Ovary (tissue), 3 donors: ENCODE measurements around the gene AHCY.

Source experiments
- CTCF ChIP-seq, 3 donors: fragments of 450-650 bp in 2 of 3; fragments of 200-600 bp in 1 of 3; IDR thresholded peaks; one replicate each; pipeline versions ENCODE4 v1.5.1 to v1.8.0; 2016 to 2022; ENCODE audit warnings: antibody characterized with exemption in 3 of 3, mild to moderate bottlenecking in 1 of 3
- POLR2A ChIP-seq: fragments of 450-650 bp; IDR thresholded peaks from one replicate; pipeline ENCODE4 v1.6.1; 2017; ENCODE audit warnings: antibody characterized with exemption, mild to moderate bottlenecking, moderate library complexity
- donor health status: DM: no; HTN: no; CAD: no.

DNA sequence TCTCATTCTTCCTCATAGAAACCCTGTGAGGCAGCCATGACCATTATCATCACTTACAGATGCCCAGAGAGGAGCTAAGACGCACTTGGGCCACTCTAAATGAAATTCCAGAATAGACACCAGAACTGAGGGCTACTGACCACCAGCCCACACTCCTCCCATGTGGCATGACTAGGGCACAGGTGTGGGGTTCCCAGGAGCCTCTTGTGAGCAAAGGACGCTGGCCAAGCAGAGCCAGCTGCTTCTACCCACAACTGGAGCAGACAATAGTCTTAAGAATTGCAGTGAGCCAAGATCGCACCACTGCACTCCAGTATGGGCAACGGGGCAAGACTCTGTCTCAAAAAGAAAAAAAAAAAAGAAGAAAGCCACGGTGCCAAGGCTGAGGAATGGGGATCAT lies 10.0 kb downstream of the AHCY start:
- TF ChIP-seq CTCF (IDR thresholded peaks at IDR 0.05) (no peak), POLR2A (no peak)
